Measurements from ENCODE around the gene CLN5. TPM values are rescaled to one million over a fixed set of nuclear protein-coding genes. Genes with fewer than 3 reads are reported as not detected.

The CLN5 gene
- total RNA-seq, 4 donors from 2014 or later: 9.1 to 24.3 (median 21.6) TPM

GRCh38 chr13:77013853-77014542 lies 22.1 kb downstream of the CLN5 start:
- H3K27me3 ChIP-seq: no peaks in the 10 kb centered on the region
- H3K9me3 ChIP-seq: no peaks in the 10 kb centered on the region
- H3K36me3 ChIP-seq: peaks cover 0 to 90% (median 3%) of the 10 kb centered on the region in 3 donors
- TF ChIP-seq, protein P1, sequence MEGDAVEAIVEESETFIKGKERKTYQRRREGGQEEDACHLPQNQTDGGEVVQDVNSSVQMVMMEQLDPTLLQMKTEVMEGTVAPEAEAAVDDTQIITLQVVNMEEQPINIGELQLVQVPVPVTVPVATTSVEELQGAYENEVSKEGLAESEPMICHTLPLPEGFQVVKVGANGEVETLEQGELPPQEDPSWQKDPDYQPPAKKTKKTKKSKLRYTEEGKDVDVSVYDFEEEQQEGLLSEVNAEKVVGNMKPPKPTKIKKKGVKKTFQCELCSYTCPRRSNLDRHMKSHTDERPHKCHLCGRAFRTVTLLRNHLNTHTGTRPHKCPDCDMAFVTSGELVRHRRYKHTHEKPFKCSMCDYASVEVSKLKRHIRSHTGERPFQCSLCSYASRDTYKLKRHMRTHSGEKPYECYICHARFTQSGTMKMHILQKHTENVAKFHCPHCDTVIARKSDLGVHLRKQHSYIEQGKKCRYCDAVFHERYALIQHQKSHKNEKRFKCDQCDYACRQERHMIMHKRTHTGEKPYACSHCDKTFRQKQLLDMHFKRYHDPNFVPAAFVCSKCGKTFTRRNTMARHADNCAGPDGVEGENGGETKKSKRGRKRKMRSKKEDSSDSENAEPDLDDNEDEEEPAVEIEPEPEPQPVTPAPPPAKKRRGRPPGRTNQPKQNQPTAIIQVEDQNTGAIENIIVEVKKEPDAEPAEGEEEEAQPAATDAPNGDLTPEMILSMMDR (IDR thresholded peaks at IDR 0.05): no peak
- no peak for TF ChIP-seq POLR2A (IDR thresholded peaks at IDR 0.05)
- H3K27ac ChIP-seq: no peak overlapping the region
- no peak for DNase-seq
- H3K4me1 ChIP-seq: peaks cover 0 to 19% (median 1%) of the 10 kb centered on the region in 4 donors
- no peak overlapping the region for H3K4me3 ChIP-seq

DNA sequence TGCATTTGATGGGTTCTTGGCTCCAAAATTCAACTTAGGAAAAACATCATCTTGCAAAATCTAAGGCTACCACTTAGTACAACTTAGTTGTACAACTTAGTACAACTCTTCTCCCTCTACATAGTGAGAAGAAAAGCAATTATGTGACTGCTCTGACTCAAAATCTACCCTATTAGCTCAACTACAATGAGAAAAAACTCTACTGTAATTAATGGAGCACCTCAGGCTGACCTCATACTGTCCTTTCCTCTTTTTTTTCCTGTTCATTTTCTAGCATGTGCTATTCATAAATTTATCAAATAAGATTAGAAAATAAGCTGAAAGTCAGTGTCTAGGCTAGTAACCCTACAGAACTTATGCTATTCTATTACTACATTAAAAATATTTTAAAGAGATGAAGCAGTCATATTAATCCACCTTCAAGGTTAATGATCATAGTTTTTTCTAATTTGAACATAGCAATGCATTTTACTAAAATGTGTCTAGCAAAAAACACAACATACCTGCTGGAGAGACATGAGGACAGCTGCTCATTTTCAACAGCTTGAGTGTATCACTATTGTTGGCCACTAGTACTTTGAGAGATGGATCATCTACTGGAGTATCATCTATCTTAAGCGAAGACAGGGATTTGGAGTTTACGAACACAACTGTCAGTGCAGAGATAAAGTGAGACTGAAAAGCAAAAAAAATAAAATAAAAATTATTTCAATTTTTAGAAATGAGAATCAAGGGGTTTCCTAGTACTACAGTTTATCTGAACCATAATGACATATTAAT lies 23.2 kb downstream of the CLN5 start:
- Histone ChIP-seq H3K27ac (no peak overlapping the region), H3K4me1 (peaks cover 0 to 26% (median 6%) of the 10 kb centered on the region in 4 donors), H3K36me3 (peaks cover 0 to 79% (median 3%) of the 10 kb centered on the region in 3 donors), H3K4me3 (no peak overlapping the region), H3K9me3 (no peaks in the 10 kb centered on the region), H3K27me3 (no peaks in the 10 kb centered on the region)
- TF ChIP-seq, protein P1 (IDR thresholded peaks at IDR 0.05): no peak
- no peak for TF ChIP-seq POLR2A (IDR thresholded peaks at IDR 0.05)
- DNase-seq: no peak

DNA sequence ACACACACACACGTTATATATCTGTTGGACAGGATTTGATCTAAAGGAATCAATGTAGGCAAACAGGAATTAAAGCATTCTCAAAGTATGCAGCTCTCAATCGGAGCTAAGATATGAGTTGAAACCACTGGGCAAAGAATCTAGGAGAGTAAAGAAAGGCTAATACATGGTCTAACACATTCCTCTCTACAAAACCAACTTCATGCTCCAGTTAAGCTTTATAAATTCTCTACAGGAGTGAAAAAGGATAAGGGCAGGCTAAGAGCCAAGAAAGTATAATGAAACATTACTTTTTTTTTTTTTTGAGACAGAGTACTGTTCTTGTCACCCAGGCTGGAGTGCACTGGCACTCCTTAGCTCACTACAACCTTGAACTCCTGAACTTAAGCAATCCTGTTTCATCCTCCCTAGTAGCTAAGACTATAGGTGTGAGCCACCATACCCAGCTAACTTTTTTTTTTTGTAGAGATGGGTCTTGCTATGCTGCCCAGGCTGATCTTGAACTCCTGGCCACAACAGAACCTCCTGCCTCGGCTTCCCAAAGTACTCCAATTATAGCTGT lies 24.5 kb downstream of the CLN5 start:
- no peak for TF ChIP-seq POLR2A (IDR thresholded peaks at IDR 0.05)
- DNase-seq: no peak
- H3K4me1 ChIP-seq: peaks cover 0 to 39% (median 8%) of the 10 kb centered on the region in 4 donors

DNA sequence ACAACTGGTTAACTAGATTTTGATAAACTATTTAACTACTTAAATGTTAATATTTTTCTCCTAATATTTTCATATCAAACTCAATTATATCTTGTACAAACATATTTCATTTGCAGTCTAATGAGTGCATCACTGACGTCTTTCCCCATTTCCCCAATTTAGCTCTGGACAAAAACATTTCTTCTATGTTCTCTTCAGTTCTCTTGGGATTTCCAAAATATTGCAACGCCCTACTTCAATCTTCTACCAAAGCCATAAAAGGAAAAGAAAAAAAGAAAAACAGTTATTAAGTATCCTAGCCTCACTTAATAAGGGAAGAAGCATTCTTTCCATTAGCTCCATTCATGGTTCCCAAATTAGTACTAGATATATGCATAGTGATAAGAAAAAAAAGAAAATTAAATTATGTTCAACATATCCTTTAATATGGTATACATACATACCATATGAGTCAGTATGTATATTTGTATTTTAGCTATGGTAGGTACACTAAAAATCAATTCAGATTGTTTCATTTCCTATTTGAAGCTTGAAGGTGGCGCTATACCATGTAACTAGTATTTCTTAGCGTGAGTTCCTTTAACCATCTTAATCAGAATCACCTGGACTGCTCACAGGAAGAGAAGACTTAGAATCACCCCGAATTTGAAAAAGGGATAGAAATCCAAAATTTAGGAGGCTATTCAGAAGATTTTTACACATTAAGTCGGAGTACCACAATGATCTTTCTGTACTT lies 25.2 kb downstream of the CLN5 start:
- Histone ChIP-seq H3K27me3 (no peaks in the 10 kb centered on the region), H3K27ac (peak overlapping the region in 1 of 4 donors; percentile 29), H3K4me3 (no peak overlapping the region), H3K4me1 (peaks cover 0 to 46% (median 10%) of the 10 kb centered on the region in 4 donors), H3K9me3 (no peaks in the 10 kb centered on the region), H3K36me3 (peaks cover 0 to 65% (median 3%) of the 10 kb centered on the region in 3 donors)
- TF ChIP-seq, protein P1 (IDR thresholded peaks at IDR 0.05): no peak
- no peak for TF ChIP-seq POLR2A (IDR thresholded peaks at IDR 0.05)
- no peak for DNase-seq

More for the DNA sequence above, 24.5 kb downstream of the CLN5 start:
- no peaks in the 10 kb centered on the region for H3K27me3 ChIP-seq
- no peak overlapping the region for H3K4me3 ChIP-seq
- H3K9me3 ChIP-seq: no peaks in the 10 kb centered on the region
- H3K27ac ChIP-seq: peak overlapping the region in 2 of 4 donors; percentile 0 to 29
- H3K36me3 ChIP-seq: peaks cover 0 to 68% (median 3%) of the 10 kb centered on the region in 3 donors

GRCh38 chr13:77019756-77020155 lies 27.9 kb downstream of the CLN5 start:
- no peaks in the 10 kb centered on the region for H3K27me3 ChIP-seq
- H3K4me3 ChIP-seq: no peak overlapping the region
- no peak for TF ChIP-seq POLR2A (IDR thresholded peaks at IDR 0.05)
- TF ChIP-seq, protein P1 (IDR thresholded peaks at IDR 0.05): no peak
- peaks cover 0 to 73% (median 20%) of the 10 kb centered on the region in 4 donors for H3K4me1 ChIP-seq
- H3K27ac ChIP-seq: peak overlapping the region in 2 of 4 donors; percentile 43 to 58
- DNase-seq: no peak
- peaks cover 0 to 39% (median 0%) of the 10 kb centered on the region in 3 donors for H3K36me3 ChIP-seq
- H3K9me3 ChIP-seq: no peaks in the 10 kb centered on the region

Data from Peyer's patch (tissue), 4 donors.